G401.6 (cell line): ENCODE data around the gene ARHGEF38.
A peak's percentile ranks its signal among the peaks of the same experiment; 100 is the strongest.
"Not testable (repeated sequence)": the region's sequence is repeated elsewhere in the genome, so short reads cannot be mapped to it uniquely, and the experiment has no call there.

ENCODE experiments used
- FAIRE-seq: peaks from 2 replicates; lab custom pipeline; 2012; peaks lifted over from hg19 to GRCh38; lab: Jason Lieb, UNC

ARHGEF38 gene

DNA sequence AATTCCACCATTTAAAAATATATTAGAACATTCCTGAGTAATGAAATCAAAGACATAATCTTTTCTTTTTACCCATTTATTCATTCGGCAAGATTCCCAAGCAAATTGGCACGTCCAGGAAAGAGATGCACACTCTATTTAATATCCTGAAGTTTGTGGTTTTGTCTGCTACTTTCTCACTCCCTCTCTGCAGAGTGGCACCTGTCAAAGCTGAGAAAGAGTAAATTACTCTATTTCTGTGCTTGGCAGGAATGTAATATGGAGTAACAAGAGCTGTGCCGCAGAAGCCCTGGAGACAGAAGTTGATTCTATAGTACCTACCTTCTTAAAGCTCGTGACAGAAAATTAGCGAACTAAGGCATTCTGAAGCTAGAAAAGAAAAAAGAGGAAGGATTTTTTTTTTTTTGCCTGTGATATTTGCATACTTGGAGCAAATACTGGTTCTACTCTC is 161.7 kb downstream of the ARHGEF38 start:
- no peak for FAIRE-seq

GRCh38 chr4:105714932-105715331 is 162.5 kb downstream of the ARHGEF38 start:
- FAIRE-seq, result no peak

DNA sequence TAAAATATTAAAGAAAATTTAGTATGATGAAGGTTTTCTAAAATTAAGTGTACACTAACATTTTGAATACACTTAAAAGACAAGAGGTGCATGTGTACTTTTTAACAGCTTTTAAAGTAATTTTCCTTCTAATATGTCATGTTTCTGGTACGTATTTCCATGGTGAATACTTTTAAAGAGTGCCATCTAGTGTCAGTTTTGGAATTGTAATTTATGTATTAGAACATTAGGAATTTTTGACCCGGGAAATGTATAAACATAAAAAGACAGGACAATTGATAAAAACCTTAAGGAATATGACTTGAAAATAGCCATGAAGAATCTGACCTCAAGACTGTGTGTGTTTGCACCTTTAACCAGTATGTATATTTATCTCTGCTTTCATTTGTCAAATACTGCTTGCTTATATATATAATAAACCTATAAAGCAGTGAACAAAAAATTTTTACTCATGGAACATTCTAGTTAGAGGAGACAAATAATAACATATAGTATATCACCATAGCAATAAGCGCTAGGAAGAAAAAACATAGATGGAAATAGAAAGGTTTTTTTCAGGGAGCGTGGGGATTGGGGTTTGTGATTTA is 163.4 kb downstream of the ARHGEF38 start:
- FAIRE-seq, result peak; percentile 95

GRCh38 chr4:105719204-105719603 is 166.8 kb downstream of the ARHGEF38 start:
- FAIRE-seq, result no peak

DNA sequence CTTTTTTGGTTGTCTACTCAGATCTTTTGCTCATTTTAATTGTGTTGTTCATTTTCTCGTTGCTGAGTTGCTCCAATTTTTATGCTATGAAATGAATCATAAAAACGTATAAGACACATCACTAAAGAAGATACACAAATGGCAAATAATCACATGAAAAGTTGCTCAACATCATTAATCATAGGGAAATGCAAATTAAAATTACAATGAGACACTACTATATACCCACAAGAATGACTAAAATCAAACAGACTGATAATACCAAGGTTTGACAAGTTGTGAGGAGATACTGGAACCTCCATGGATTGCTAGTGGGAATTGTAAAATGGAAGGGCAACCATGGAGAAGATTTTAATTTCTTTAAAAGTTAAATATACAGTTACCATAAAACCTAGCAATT is 173.2 kb downstream of the ARHGEF38 start:
- FAIRE-seq, result no peak

- FAIRE-seq, result not testable (repeated sequence)
Observed at GRCh38 chr4:105729895-105730294, 177.5 kb downstream of the ARHGEF38 start.
